HG03175 (cell line): ENCODE measurements around the gene PRKRIP1.
"Not testable (repeated sequence)": the region's sequence is repeated elsewhere in the genome, so short reads cannot be mapped to it uniquely, and the experiment has no call there.

ENCODE experiments used
- ATAC-seq: cut with Tn5 transposase; IDR thresholded peaks from one replicate; pipeline ENCODE4 v1.9.1; 2021; ENCODE audit warnings: mild to moderate bottlenecking, moderate library complexity; ENCODE audit not compliant: unreplicated experiment

PRKRIP1 gene

GRCh38 chr7:102429141-102429899 is 33.2 kb downstream of the PRKRIP1 start:
- ATAC-seq = no peak

GRCh38 chr7:102431617-102432298 is 35.6 kb downstream of the PRKRIP1 start:
- ATAC-seq = no peak

GRCh38 chr7:102432442-102433218 is 36.5 kb downstream of the PRKRIP1 start:
- peak; percentile 26 for ATAC-seq

- peak; percentile 64 for ATAC-seq
Measured at GRCh38 chr7:102433219-102434038, 37.3 kb downstream of the PRKRIP1 start, which contains the start of gene ORAI2. ORAI2 (plus strand) TSS chr7:102433575; CDS start chr7:102438957, 5,382 bp downstream.

GRCh38 chr7:102434039-102434486 is 37.9 kb downstream of the PRKRIP1 start:
- ATAC-seq = peak; percentile 10

GRCh38 chr7:102436118-102436517 is 40.0 kb downstream of the PRKRIP1 start:
- no peak for ATAC-seq

GRCh38 chr7:102439963-102440795 is 44.0 kb downstream of the PRKRIP1 start:
- no peak for ATAC-seq

GRCh38 chr7:102444961-102445673 is 49.0 kb downstream of the PRKRIP1 start:
- peak; percentile 49 for ATAC-seq

GRCh38 chr7:102445674-102446071 is 49.5 kb downstream of the PRKRIP1 start:
- no peak for ATAC-seq

GRCh38 chr7:102446387-102447156 is 50.4 kb downstream of the PRKRIP1 start:
- ATAC-seq = no peak

GRCh38 chr7:102447311-102447710 is 51.1 kb downstream of the PRKRIP1 start:
- no peak for ATAC-seq

- no peak for ATAC-seq
Measured at GRCh38 chr7:102449136-102449535, 53.0 kb downstream of the PRKRIP1 start.

- no peak for ATAC-seq
Measured at GRCh38 chr7:102450242-102450641, 54.1 kb downstream of the PRKRIP1 start.

GRCh38 chr7:102451371-102452054 is 55.4 kb downstream of the PRKRIP1 start:
- no peak for ATAC-seq

- no peak for ATAC-seq
Measured at GRCh38 chr7:102452451-102452850, 56.3 kb downstream of the PRKRIP1 start.

- ATAC-seq = no peak
Measured at GRCh38 chr7:102453319-102453718, 57.2 kb downstream of the PRKRIP1 start.

GRCh38 chr7:102454468-102454867 is 58.3 kb downstream of the PRKRIP1 start:
- no peak for ATAC-seq

GRCh38 chr7:102454932-102455331 is 58.8 kb downstream of the PRKRIP1 start:
- not testable (repeated sequence) for ATAC-seq
